ENCODE data around the gene LIMS1.

DNA sequence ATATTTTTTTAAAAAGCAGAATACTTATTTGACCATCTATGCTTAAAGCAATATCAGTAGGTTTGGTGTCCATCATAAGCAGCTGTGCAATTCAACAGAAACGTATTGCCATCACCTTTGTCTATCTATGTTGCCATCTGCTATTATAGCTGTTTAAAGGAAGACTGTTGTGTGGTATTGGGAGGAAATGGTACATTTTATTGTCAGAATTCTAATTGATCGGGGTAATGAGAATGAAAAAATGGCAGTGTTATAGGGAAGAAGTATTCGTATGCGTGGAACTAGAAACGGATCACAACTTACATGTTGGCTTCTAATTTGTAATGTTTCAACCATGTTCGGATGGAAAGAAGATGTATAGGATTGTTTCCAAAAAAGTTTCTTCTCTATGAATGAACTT, 94.7 kb downstream of the LIMS1 start:
- TF ChIP-seq POLR2AphosphoS5 (IDR thresholded peaks at IDR 0.05; ENCODE audit: low read depth, low read length) (no peak), SIN3A (IDR thresholded peaks at IDR 0.05; ENCODE audit: borderline replicate concordance, insufficient read depth, low read depth, low read length) (no peak)
- TF ChIP-seq, protein P1, sequence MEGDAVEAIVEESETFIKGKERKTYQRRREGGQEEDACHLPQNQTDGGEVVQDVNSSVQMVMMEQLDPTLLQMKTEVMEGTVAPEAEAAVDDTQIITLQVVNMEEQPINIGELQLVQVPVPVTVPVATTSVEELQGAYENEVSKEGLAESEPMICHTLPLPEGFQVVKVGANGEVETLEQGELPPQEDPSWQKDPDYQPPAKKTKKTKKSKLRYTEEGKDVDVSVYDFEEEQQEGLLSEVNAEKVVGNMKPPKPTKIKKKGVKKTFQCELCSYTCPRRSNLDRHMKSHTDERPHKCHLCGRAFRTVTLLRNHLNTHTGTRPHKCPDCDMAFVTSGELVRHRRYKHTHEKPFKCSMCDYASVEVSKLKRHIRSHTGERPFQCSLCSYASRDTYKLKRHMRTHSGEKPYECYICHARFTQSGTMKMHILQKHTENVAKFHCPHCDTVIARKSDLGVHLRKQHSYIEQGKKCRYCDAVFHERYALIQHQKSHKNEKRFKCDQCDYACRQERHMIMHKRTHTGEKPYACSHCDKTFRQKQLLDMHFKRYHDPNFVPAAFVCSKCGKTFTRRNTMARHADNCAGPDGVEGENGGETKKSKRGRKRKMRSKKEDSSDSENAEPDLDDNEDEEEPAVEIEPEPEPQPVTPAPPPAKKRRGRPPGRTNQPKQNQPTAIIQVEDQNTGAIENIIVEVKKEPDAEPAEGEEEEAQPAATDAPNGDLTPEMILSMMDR (IDR thresholded peaks at IDR 0.05), result no peak
- TF ChIP-seq, protein P2, sequence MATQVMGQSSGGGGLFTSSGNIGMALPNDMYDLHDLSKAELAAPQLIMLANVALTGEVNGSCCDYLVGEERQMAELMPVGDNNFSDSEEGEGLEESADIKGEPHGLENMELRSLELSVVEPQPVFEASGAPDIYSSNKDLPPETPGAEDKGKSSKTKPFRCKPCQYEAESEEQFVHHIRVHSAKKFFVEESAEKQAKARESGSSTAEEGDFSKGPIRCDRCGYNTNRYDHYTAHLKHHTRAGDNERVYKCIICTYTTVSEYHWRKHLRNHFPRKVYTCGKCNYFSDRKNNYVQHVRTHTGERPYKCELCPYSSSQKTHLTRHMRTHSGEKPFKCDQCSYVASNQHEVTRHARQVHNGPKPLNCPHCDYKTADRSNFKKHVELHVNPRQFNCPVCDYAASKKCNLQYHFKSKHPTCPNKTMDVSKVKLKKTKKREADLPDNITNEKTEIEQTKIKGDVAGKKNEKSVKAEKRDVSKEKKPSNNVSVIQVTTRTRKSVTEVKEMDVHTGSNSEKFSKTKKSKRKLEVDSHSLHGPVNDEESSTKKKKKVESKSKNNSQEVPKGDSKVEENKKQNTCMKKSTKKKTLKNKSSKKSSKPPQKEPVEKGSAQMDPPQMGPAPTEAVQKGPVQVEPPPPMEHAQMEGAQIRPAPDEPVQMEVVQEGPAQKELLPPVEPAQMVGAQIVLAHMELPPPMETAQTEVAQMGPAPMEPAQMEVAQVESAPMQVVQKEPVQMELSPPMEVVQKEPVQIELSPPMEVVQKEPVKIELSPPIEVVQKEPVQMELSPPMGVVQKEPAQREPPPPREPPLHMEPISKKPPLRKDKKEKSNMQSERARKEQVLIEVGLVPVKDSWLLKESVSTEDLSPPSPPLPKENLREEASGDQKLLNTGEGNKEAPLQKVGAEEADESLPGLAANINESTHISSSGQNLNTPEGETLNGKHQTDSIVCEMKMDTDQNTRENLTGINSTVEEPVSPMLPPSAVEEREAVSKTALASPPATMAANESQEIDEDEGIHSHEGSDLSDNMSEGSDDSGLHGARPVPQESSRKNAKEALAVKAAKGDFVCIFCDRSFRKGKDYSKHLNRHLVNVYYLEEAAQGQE (IDR thresholded peaks at IDR 0.05; ENCODE audit: insufficient read depth in 1 of 2, low read depth in 2 of 2, low read length in 1 of 2), result no peak
